ENCODE measurements around the gene CCL16. TPM values are rescaled to one million over a fixed set of nuclear protein-coding genes. Genes with fewer than 3 reads are reported as not detected.

Gene CCL16
- total RNA-seq, 2 donors from 2014 or later: not detected

GRCh38 chr17:35988164-35988563 lies 6.9 kb upstream of the CCL16 start:
- no peak for DNase-seq
- Histone ChIP-seq H3K27ac (ENCODE audit: low read depth, low read length) (no peak overlapping the region), H3K4me3 (ENCODE audit: low read length) (no peak overlapping the region), H3K27me3 (ENCODE audit: control insufficient read depth, insufficient read depth, low read length, poor library complexity, severe bottlenecking) (no peaks in the 10 kb centered on the region), H3K4me1 (ENCODE audit: control insufficient read depth, insufficient read depth, low read length) (no peaks in the 10 kb centered on the region), H3K9ac (ENCODE audit: extremely low read depth, low read length, poor library complexity, severe bottlenecking) (no peak overlapping the region), H3K36me3 (ENCODE audit: control insufficient read depth, insufficient read depth, low read length) (no peaks in the 10 kb centered on the region), H3K9me3 (ENCODE audit: control insufficient read depth, low read length) (no peaks in the 10 kb centered on the region)
- H3K27ac Mint-ChIP-seq: no peak overlapping the region
- no peaks in the 10 kb centered on the region for H3K36me3 Mint-ChIP-seq (ENCODE audit: low read depth)
- no peaks in the 10 kb centered on the region for H3K4me1 Mint-ChIP-seq
- H3K9me3 Mint-ChIP-seq: no peaks in the 10 kb centered on the region
- no peak overlapping the region for H3K4me3 Mint-ChIP-seq
- peaks cover 2% of the 10 kb centered on the region for H3K27me3 Mint-ChIP-seq (ENCODE audit: insufficient read depth)
- no peak for TF ChIP-seq CTCF (conservative IDR thresholded peaks at IDR 0.05)

- no peak for TF ChIP-seq CTCF (conservative IDR thresholded peaks at IDR 0.05)
- Mint-ChIP-seq H3K4me3 (no peak within 1 kb of the TSS), H3K36me3 (ENCODE audit: low read depth) (no peaks in the 10 kb centered on the region), H3K27ac (no peak within 1 kb of the TSS), H3K27me3 (ENCODE audit: insufficient read depth) (peaks cover 2% of the 10 kb centered on the region), H3K9me3 (no peaks in the 10 kb centered on the region), H3K4me1 (no peaks in the 10 kb centered on the region)
- Histone ChIP-seq H3K27ac (ENCODE audit: low read depth, low read length) (no peak within 1 kb of the TSS), H3K9ac (ENCODE audit: extremely low read depth, low read length, poor library complexity, severe bottlenecking) (no peak within 1 kb of the TSS), H3K4me3 (ENCODE audit: low read length) (no peak within 1 kb of the TSS), H3K4me1 (ENCODE audit: control insufficient read depth, insufficient read depth, low read length) (no peaks in the 10 kb centered on the region), H3K9me3 (ENCODE audit: control insufficient read depth, low read length) (no peaks in the 10 kb centered on the region), H3K27me3 (ENCODE audit: control insufficient read depth, insufficient read depth, low read length, poor library complexity, severe bottlenecking) (no peaks in the 10 kb centered on the region), H3K36me3 (ENCODE audit: control insufficient read depth, insufficient read depth, low read length) (no peaks in the 10 kb centered on the region)
- DNase-seq: no peak
- WGBS, 2 experiments (ENCODE audit: insufficient coverage in 1 of 2, insufficient read length in 1 of 2): 93% methylated on average over 1 of the region's 1 CpG; no CpG with 5 or more reads in 1 of the 2 experiments
Observed at GRCh38 chr17:35986643-35987042, 5.3 kb upstream of the CCL16 start, which contains the start of gene CCL14. Gene CCL14, minus strand, starts transcription at chr17:35986729. Its CDS starts 80 bp downstream, at chr17:35986649.

GRCh38 chr17:35984140-35984539 lies 2.8 kb upstream of the CCL16 start:
- no peak for DNase-seq
- no peaks in the 10 kb centered on the region for H3K36me3 ChIP-seq (ENCODE audit: control insufficient read depth, insufficient read depth, low read length)
- H3K9me3 Mint-ChIP-seq: no peaks in the 10 kb centered on the region
- peaks cover 2% of the 10 kb centered on the region for H3K27me3 Mint-ChIP-seq (ENCODE audit: insufficient read depth)
- H3K9me3 ChIP-seq (ENCODE audit: control insufficient read depth, low read length): no peaks in the 10 kb centered on the region
- H3K4me1 ChIP-seq (ENCODE audit: control insufficient read depth, insufficient read depth, low read length): no peaks in the 10 kb centered on the region
- 93 to 100% methylated on average over 1 to 6 of the region's 6 CpGs for WGBS, 2 experiments (ENCODE audit: insufficient coverage in 1 of 2, insufficient read length in 1 of 2)
- no peak overlapping the region for H3K9ac ChIP-seq (ENCODE audit: extremely low read depth, low read length, poor library complexity, severe bottlenecking)
- no peak for TF ChIP-seq CTCF (conservative IDR thresholded peaks at IDR 0.05)
- no peak overlapping the region for H3K27ac Mint-ChIP-seq
- no peak overlapping the region for H3K27ac ChIP-seq (ENCODE audit: low read depth, low read length)
- no peak overlapping the region for H3K4me3 Mint-ChIP-seq
- no peaks in the 10 kb centered on the region for H3K27me3 ChIP-seq (ENCODE audit: control insufficient read depth, insufficient read depth, low read length, poor library complexity, severe bottlenecking)
- H3K4me1 Mint-ChIP-seq: no peaks in the 10 kb centered on the region
- no peak overlapping the region for H3K4me3 ChIP-seq (ENCODE audit: low read length)
- H3K36me3 Mint-ChIP-seq (ENCODE audit: low read depth): no peaks in the 10 kb centered on the region
